HFF-Myc (cell line): ENCODE results near the gene EMCN.
"Not testable (repeated sequence)": the region's sequence is repeated elsewhere in the genome, so short reads cannot be mapped to it uniquely, and the experiment has no call there.

Experiments
- DNase-seq: peaks from one replicate; pipeline ENCODE4 v3.0.0-alpha.2; 2011; ENCODE audit warnings: low read depth; ENCODE audit errors: extremely low read depth
- H3K4me3 ChIP-seq: replicated peaks from 2 replicates; pipeline ENCODE4 v1.5.1; 2011; ENCODE audit warnings: low read depth, mild to moderate bottlenecking, control low read depth, low read length
- TF ChIP-seq, protein P1 (sequence below): IDR thresholded peaks from 2 replicates; pipeline ENCODE4 v1.5.1; 2012; ENCODE audit warnings: mild to moderate bottlenecking, low read depth, low read length, control low read depth; ENCODE audit errors: missing control alignments

EMCN gene

DNA sequence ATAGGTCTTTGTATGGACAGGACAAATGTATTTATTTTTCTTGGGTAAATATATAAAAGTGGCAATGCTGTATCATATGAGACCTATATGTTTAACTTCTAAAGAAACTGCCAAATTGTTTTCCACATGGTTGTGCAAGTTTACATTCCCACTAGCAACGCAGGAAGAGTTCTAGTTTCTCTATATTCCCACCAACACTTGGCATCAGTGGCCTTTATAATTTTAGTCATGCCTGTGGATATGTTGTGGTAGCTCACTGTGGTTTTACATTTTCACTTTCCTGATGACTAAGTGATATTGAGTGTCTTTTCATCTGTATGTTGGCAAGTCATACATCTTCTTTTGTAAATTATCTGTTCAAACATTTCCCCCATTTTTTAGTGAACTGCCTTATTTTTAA lies 126.0 kb downstream of the EMCN start:
- H3K4me3 ChIP-seq = no peak overlapping the region
- peak; percentile 6 for DNase-seq
- TF ChIP-seq, protein P1, sequence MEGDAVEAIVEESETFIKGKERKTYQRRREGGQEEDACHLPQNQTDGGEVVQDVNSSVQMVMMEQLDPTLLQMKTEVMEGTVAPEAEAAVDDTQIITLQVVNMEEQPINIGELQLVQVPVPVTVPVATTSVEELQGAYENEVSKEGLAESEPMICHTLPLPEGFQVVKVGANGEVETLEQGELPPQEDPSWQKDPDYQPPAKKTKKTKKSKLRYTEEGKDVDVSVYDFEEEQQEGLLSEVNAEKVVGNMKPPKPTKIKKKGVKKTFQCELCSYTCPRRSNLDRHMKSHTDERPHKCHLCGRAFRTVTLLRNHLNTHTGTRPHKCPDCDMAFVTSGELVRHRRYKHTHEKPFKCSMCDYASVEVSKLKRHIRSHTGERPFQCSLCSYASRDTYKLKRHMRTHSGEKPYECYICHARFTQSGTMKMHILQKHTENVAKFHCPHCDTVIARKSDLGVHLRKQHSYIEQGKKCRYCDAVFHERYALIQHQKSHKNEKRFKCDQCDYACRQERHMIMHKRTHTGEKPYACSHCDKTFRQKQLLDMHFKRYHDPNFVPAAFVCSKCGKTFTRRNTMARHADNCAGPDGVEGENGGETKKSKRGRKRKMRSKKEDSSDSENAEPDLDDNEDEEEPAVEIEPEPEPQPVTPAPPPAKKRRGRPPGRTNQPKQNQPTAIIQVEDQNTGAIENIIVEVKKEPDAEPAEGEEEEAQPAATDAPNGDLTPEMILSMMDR = no peak

DNA sequence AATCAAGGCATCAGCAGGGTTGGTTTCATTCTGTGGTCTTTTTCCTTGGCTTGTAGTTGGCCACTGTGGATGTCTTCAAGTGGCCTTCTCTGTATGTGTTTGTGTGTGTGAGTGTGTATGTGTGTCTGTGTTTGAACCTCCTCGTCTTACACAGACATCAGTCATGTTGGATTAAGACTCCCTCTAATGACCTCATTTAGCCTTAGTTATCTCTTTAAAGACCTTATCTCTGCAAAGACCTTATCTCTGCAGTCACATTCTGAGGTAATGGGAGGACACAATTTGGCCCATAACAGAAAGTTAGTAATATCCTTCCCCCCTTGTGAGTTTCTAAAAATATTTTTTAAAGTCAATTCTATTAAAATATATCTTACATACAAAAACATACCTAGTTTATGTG lies 126.7 kb downstream of the EMCN start:
- no peak overlapping the region for H3K4me3 ChIP-seq
- DNase-seq = no peak
- TF ChIP-seq, protein P1 = no peak

DNA sequence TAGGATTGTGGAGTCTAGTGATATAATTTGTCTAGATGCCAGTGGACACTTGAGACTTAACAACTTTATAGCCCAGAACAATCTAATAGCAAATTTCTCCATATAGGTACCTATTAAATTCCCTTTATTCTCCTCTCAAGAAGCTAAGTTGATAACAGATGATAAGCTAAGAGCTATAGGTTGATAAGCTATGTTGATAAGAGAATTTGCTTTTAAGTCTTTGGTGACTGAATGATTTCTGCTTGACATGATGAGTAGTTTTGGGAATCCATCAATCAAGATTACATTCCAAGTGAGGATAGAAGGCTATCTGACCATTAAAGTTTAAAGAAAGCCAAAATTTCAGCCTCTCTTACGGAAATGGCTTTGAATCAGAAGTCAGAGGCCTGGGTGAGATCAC lies 131.6 kb downstream of the EMCN start:
- TF ChIP-seq, protein P1 = no peak
- DNase-seq = no peak
- H3K4me3 ChIP-seq = no peak overlapping the region

DNA sequence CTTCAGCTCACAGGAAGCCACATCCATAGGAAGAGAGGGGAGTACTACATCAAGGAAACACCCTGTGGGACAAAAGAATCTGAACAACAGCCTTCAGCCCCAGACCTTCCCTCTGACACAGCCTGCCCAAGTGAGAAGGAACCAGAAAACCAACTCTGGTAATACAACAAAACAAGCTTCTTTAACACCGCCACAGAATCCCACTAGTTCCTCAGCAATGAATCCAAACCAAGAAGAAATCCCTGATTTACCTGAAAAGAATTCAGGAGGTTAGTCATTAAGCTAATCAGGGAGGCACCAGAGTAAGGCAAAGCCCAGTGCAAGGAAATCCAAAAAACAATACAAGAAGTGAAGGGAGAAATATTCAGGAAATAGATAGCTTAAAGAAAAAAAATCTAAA lies 137.4 kb downstream of the EMCN start:
- H3K4me3 ChIP-seq, DNase-seq: not testable (repeated sequence)

DNA sequence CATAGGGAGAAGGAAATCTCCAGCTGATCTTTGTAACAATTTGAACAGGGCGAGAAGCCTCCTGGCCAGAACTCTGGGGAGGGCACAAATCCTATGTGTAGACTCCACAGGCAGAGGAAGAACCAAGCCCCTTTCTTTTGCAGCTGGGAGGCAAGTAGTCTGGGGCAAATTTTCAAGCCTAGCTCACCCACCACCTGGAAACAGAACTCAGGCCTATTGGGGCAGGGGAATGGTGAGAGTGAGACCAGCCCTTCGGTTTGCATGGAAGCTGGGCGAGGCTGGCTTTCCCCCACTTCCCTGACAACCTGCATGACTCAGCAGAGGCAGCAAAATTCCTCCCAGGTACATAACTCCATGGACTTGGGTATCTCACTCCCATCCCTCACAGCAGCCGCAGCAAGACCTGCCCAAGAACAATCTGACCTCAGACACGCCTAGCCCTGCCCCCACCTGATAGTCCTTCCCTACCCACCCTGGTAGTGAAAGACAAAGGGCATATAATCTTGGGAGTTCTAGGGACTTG lies 138.2 kb downstream of the EMCN start:
- TF ChIP-seq, protein P1 = no peak
- no peak overlapping the region for H3K4me3 ChIP-seq
- DNase-seq = no peak

DNA sequence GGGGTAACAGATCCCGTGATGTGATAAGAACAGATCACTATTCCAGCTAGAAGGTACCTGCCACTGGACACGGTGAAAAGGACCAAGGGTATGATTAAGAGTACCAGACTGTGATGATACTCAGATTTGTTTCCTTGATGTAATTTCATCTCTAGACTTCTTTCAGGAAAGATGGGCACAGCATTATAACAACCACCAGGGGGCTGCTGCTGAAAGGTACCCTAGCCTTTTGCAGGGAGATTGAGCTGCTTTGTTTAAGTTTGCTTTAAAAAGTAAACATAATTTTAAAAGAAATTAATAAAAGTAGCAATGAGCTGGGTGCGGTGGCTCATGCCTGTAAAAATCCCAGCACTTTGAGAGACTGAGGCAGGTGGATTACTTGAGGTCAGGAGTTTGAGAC lies 145.4 kb downstream of the EMCN start:
- TF ChIP-seq, protein P1 = peak; percentile 69
- H3K4me3 ChIP-seq = no peak overlapping the region
- no peak for DNase-seq

DNA sequence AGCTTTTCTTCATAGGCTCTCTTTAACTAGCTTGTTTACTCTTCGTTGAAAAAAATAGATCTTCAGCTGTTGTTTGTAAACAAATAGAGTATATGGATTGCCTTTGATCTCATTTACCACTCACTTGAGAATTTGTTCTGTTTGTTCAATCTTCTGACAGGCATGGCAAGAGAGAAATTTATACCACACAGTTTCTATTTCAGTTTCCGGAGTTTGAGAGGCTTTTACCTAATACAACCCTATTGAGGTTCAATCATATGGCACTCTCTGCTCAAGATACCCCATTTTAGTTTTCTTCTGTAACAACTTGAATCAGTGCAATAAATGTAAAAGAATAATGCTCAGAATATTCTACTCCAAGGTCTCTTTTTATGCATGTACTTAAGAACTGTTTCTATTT lies 148.0 kb downstream of the EMCN start:
- TF ChIP-seq, protein P1 = no peak
- no peak for DNase-seq
- no peak overlapping the region for H3K4me3 ChIP-seq
